Measurements from ENCODE around the gene CHD5.

Gene CHD5

GRCh38 chr1:6174621-6175410, 5.3 kb downstream of the CHD5 start:
- DNase-seq (ENCODE audit: low read depth in 2 of 2, low spot score in 1 of 2): no peak

GRCh38 chr1:6172549-6172948, 7.6 kb downstream of the CHD5 start:
- no peak for DNase-seq (ENCODE audit: low read depth in 2 of 2, low spot score in 1 of 2)

GRCh38 chr1:6171548-6172124, 8.5 kb downstream of the CHD5 start:
- DNase-seq (ENCODE audit: low read depth in 2 of 2, low spot score in 1 of 2): no peak

GRCh38 chr1:6170742-6171201, 9.3 kb downstream of the CHD5 start:
- no peak for DNase-seq (ENCODE audit: low read depth in 2 of 2, low spot score in 1 of 2)

- DNase-seq (ENCODE audit: low read depth in 2 of 2, low spot score in 1 of 2): no peak
Observed at GRCh38 chr1:6170116-6170741, 9.9 kb downstream of the CHD5 start.

GRCh38 chr1:6168947-6169586, 11.1 kb downstream of the CHD5 start:
- no peak for DNase-seq (ENCODE audit: low read depth in 2 of 2, low spot score in 1 of 2)

- DNase-seq (ENCODE audit: low read depth in 2 of 2, low spot score in 1 of 2): no peak
Observed at GRCh38 chr1:6167391-6168303, 12.5 kb downstream of the CHD5 start.

GRCh38 chr1:6166655-6167390, 13.3 kb downstream of the CHD5 start:
- no peak for DNase-seq (ENCODE audit: low read depth in 2 of 2, low spot score in 1 of 2)

GRCh38 chr1:6166221-6166620, 13.9 kb downstream of the CHD5 start:
- DNase-seq (ENCODE audit: low read depth in 2 of 2, low spot score in 1 of 2): no peak

GRCh38 chr1:6165441-6165985, 14.6 kb downstream of the CHD5 start:
- no peak for DNase-seq (ENCODE audit: low read depth in 2 of 2, low spot score in 1 of 2)

GRCh38 chr1:6165027-6165426, 15.1 kb downstream of the CHD5 start:
- DNase-seq (ENCODE audit: low read depth in 2 of 2, low spot score in 1 of 2): no peak

GRCh38 chr1:6163973-6164617, 16.0 kb downstream of the CHD5 start:
- no peak for DNase-seq (ENCODE audit: low read depth in 2 of 2, low spot score in 1 of 2)

- no peak for DNase-seq (ENCODE audit: low read depth in 2 of 2, low spot score in 1 of 2)
Observed at GRCh38 chr1:6163191-6163972, 16.7 kb downstream of the CHD5 start.

- no peak for DNase-seq (ENCODE audit: low read depth in 2 of 2, low spot score in 1 of 2)
Observed at GRCh38 chr1:6162773-6163172, 17.3 kb downstream of the CHD5 start.

GRCh38 chr1:6162341-6162740, 17.8 kb downstream of the CHD5 start:
- no peak for DNase-seq (ENCODE audit: low read depth in 2 of 2, low spot score in 1 of 2)

- DNase-seq (ENCODE audit: low read depth in 2 of 2, low spot score in 1 of 2): no peak
Observed at GRCh38 chr1:6158181-6158580, 21.9 kb downstream of the CHD5 start.

- DNase-seq (ENCODE audit: low read depth in 2 of 2, low spot score in 1 of 2): no peak
Observed at GRCh38 chr1:6157528-6158174, 22.5 kb downstream of the CHD5 start.

GRCh38 chr1:6157132-6157527, 23.0 kb downstream of the CHD5 start:
- no peak for DNase-seq (ENCODE audit: low read depth in 2 of 2, low spot score in 1 of 2)
